Measurements from ENCODE around the gene FITM2. TPM values are rescaled to one million over a fixed set of nuclear protein-coding genes. Genes with fewer than 3 reads are reported as not detected.

The FITM2 gene
- total RNA-seq, 1 donor = 7.2 TPM

GRCh38 chr20:44268802-44269201 lies 42.2 kb downstream of the FITM2 start:
- Histone ChIP-seq H3K27me3 (ENCODE audit: insufficient read depth, low read length) (no peaks in the 10 kb centered on the region), H3K9me3 (ENCODE audit: low read depth, low read length) (no peaks in the 10 kb centered on the region), H3K4me2 (ENCODE audit: insufficient read depth, low read length) (no peak overlapping the region), H3K79me2 (ENCODE audit: insufficient read depth, low read length) (no peaks in the 10 kb centered on the region), H3K36me3 (ENCODE audit: insufficient read depth, low read length) (no peaks in the 10 kb centered on the region), H3K4me1 (ENCODE audit: insufficient read depth, low read length) (no peaks in the 10 kb centered on the region), H2AFZ (ENCODE audit: low read length) (no peak overlapping the region), H3K4me3 (ENCODE audit: insufficient read depth, low read length) (no peak overlapping the region), H4K20me1 (ENCODE audit: insufficient read depth, low read length) (peaks cover 10% of the 10 kb centered on the region), H3K27ac (ENCODE audit: low read depth, low read length) (no peak overlapping the region)
- TF ChIP-seq CTCF (IDR thresholded peaks at IDR 0.05; ENCODE audit: extremely low read depth, low read depth, low read length) = no peak
- no peak for DNase-seq (ENCODE audit: insufficient read length, low spot score, missing footprints)

GRCh38 chr20:44264287-44264686 lies 46.7 kb downstream of the FITM2 start:
- Histone ChIP-seq H3K4me2 (ENCODE audit: insufficient read depth, low read length) (no peak overlapping the region), H3K27ac (ENCODE audit: low read depth, low read length) (no peak overlapping the region), H3K4me1 (ENCODE audit: insufficient read depth, low read length) (no peaks in the 10 kb centered on the region), H4K20me1 (ENCODE audit: insufficient read depth, low read length) (peaks cover 7% of the 10 kb centered on the region), H3K4me3 (ENCODE audit: insufficient read depth, low read length) (no peak overlapping the region), H2AFZ (ENCODE audit: low read length) (no peak overlapping the region), H3K27me3 (ENCODE audit: insufficient read depth, low read length) (no peaks in the 10 kb centered on the region), H3K9me3 (ENCODE audit: low read depth, low read length) (no peaks in the 10 kb centered on the region), H3K36me3 (ENCODE audit: insufficient read depth, low read length) (no peaks in the 10 kb centered on the region), H3K79me2 (ENCODE audit: insufficient read depth, low read length) (no peaks in the 10 kb centered on the region)
- no peak for DNase-seq (ENCODE audit: insufficient read length, low spot score, missing footprints)
- no peak for TF ChIP-seq CTCF (IDR thresholded peaks at IDR 0.05; ENCODE audit: extremely low read depth, low read depth, low read length)

- Histone ChIP-seq H4K20me1 (ENCODE audit: insufficient read depth, low read length) (peaks cover 2% of the 10 kb centered on the region), H3K9me3 (ENCODE audit: low read depth, low read length) (no peaks in the 10 kb centered on the region), H3K36me3 (ENCODE audit: insufficient read depth, low read length) (no peaks in the 10 kb centered on the region), H3K27ac (ENCODE audit: low read depth, low read length) (no peak overlapping the region), H3K4me3 (ENCODE audit: insufficient read depth, low read length) (no peak overlapping the region), H3K27me3 (ENCODE audit: insufficient read depth, low read length) (no peaks in the 10 kb centered on the region), H3K4me1 (ENCODE audit: insufficient read depth, low read length) (no peaks in the 10 kb centered on the region), H2AFZ (ENCODE audit: low read length) (no peak overlapping the region), H3K4me2 (ENCODE audit: insufficient read depth, low read length) (no peak overlapping the region), H3K79me2 (ENCODE audit: insufficient read depth, low read length) (no peaks in the 10 kb centered on the region)
- TF ChIP-seq CTCF (IDR thresholded peaks at IDR 0.05; ENCODE audit: extremely low read depth, low read depth, low read length) = no peak
- DNase-seq (ENCODE audit: insufficient read length, low spot score, missing footprints) = no peak
Observed at GRCh38 chr20:44258226-44258890, 52.6 kb downstream of the FITM2 start.

GRCh38 chr20:44256961-44257360 lies 54.0 kb downstream of the FITM2 start:
- no peaks in the 10 kb centered on the region for H3K4me1 ChIP-seq (ENCODE audit: insufficient read depth, low read length)
- H3K79me2 ChIP-seq (ENCODE audit: insufficient read depth, low read length) = no peaks in the 10 kb centered on the region
- no peak overlapping the region for H3K4me2 ChIP-seq (ENCODE audit: insufficient read depth, low read length)
- no peak for DNase-seq (ENCODE audit: insufficient read length, low spot score, missing footprints)
- H4K20me1 ChIP-seq (ENCODE audit: insufficient read depth, low read length) = peaks cover 3% of the 10 kb centered on the region
- no peak for TF ChIP-seq CTCF (IDR thresholded peaks at IDR 0.05; ENCODE audit: extremely low read depth, low read depth, low read length)
- H3K27me3 ChIP-seq (ENCODE audit: insufficient read depth, low read length) = no peaks in the 10 kb centered on the region
- H3K9me3 ChIP-seq (ENCODE audit: low read depth, low read length) = no peaks in the 10 kb centered on the region
- no peak overlapping the region for H2AFZ ChIP-seq (ENCODE audit: low read length)
- H3K27ac ChIP-seq (ENCODE audit: low read depth, low read length) = no peak overlapping the region
- H3K36me3 ChIP-seq (ENCODE audit: insufficient read depth, low read length) = no peaks in the 10 kb centered on the region
- H3K4me3 ChIP-seq (ENCODE audit: insufficient read depth, low read length) = no peak overlapping the region

Data from osteoblast (primary cell).